ENCODE measurements around the gene SLC17A9.
"Not testable (repeated sequence)": the region's sequence is repeated elsewhere in the genome, so short reads cannot be mapped to it uniquely, and the experiment has no call there.

SLC17A9 gene

GRCh38 chr20:62923059-62923668, 29.3 kb upstream of the SLC17A9 start:
- H3K9ac ChIP-seq (ENCODE audit: low read length) = not testable (repeated sequence)
- peaks cover 72% of the 10 kb centered on the region for H3K4me1 ChIP-seq (ENCODE audit: control insufficient read depth, insufficient read depth, low read length)

GRCh38 chr20:62923669-62924441, 28.7 kb upstream of the SLC17A9 start:
- H3K27me3 ChIP-seq (ENCODE audit: control insufficient read depth, insufficient read depth, low read length) = no peaks in the 10 kb centered on the region
- H3K36me3 ChIP-seq (ENCODE audit: control insufficient read depth, insufficient read depth, low read length) = no peaks in the 10 kb centered on the region
- H3K9me3 ChIP-seq (ENCODE audit: control insufficient read depth, low read length) = no peaks in the 10 kb centered on the region
- H3K9ac ChIP-seq (ENCODE audit: low read length) = peak overlapping the region; percentile 93
- peak overlapping the region; percentile 60 for H3K4me3 ChIP-seq (ENCODE audit: low read length)
- H3K4me1 ChIP-seq (ENCODE audit: control insufficient read depth, insufficient read depth, low read length) = peaks cover 69% of the 10 kb centered on the region

More at GRCh38 chr20:62923059-62923668, 29.3 kb upstream of the SLC17A9 start:
- not testable (repeated sequence) for H3K27me3 ChIP-seq (ENCODE audit: control insufficient read depth, insufficient read depth, low read length); H3K4me3 ChIP-seq (ENCODE audit: low read length); H3K9me3 ChIP-seq (ENCODE audit: control insufficient read depth, low read length); H3K36me3 ChIP-seq (ENCODE audit: control insufficient read depth, insufficient read depth, low read length)

- H3K9me3 ChIP-seq (ENCODE audit: control insufficient read depth, low read length) = no peaks in the 10 kb centered on the region
- H3K9ac ChIP-seq (ENCODE audit: low read length) = peak overlapping the region; percentile 93
- H3K36me3 ChIP-seq (ENCODE audit: control insufficient read depth, insufficient read depth, low read length) = no peaks in the 10 kb centered on the region
- no peaks in the 10 kb centered on the region for H3K27me3 ChIP-seq (ENCODE audit: control insufficient read depth, insufficient read depth, low read length)
- peak overlapping the region; percentile 60 for H3K4me3 ChIP-seq (ENCODE audit: low read length)
- H3K4me1 ChIP-seq (ENCODE audit: control insufficient read depth, insufficient read depth, low read length) = peaks cover 67% of the 10 kb centered on the region
These were observed 27.9 kb upstream of the SLC17A9 start for GRCh38 chr20:62924442-62925075.

GRCh38 chr20:62925076-62925419, 27.5 kb upstream of the SLC17A9 start:
- peak overlapping the region; percentile 93 for H3K9ac ChIP-seq (ENCODE audit: low read length)
- H3K4me3 ChIP-seq (ENCODE audit: low read length) = peak overlapping the region; percentile 60
- H3K27me3 ChIP-seq (ENCODE audit: control insufficient read depth, insufficient read depth, low read length) = no peaks in the 10 kb centered on the region
- H3K36me3 ChIP-seq (ENCODE audit: control insufficient read depth, insufficient read depth, low read length) = no peaks in the 10 kb centered on the region
- H3K9me3 ChIP-seq (ENCODE audit: control insufficient read depth, low read length) = no peaks in the 10 kb centered on the region
- peaks cover 62% of the 10 kb centered on the region for H3K4me1 ChIP-seq (ENCODE audit: control insufficient read depth, insufficient read depth, low read length)

GRCh38 chr20:62925420-62926228, 26.9 kb upstream of the SLC17A9 start:
- peaks cover 56% of the 10 kb centered on the region for H3K4me1 ChIP-seq (ENCODE audit: control insufficient read depth, insufficient read depth, low read length)
- peak overlapping the region; percentile 93 for H3K9ac ChIP-seq (ENCODE audit: low read length)

GRCh38 chr20:62926229-62927127, 26.0 kb upstream of the SLC17A9 start, which contains the start of gene DIDO1:
Gene DIDO1, minus strand, starts transcription at chr20:62926505.
- H3K27me3 ChIP-seq (ENCODE audit: control insufficient read depth, insufficient read depth, low read length) = no peaks in the 10 kb centered on the region
- H3K4me1 ChIP-seq (ENCODE audit: control insufficient read depth, insufficient read depth, low read length) = peaks cover 48% of the 10 kb centered on the region
- H3K9me3 ChIP-seq (ENCODE audit: control insufficient read depth, low read length) = no peaks in the 10 kb centered on the region
- H3K9ac ChIP-seq (ENCODE audit: low read length) = peak within 1 kb of the TSS; percentile 93
- peak within 1 kb of the TSS; percentile 60 for H3K4me3 ChIP-seq (ENCODE audit: low read length)
- no peaks in the 10 kb centered on the region for H3K36me3 ChIP-seq (ENCODE audit: control insufficient read depth, insufficient read depth, low read length)

More at GRCh38 chr20:62925420-62926228, 26.9 kb upstream of the SLC17A9 start:
- H3K4me3 ChIP-seq (ENCODE audit: low read length) = peak overlapping the region; percentile 60
- H3K36me3 ChIP-seq (ENCODE audit: control insufficient read depth, insufficient read depth, low read length) = no peaks in the 10 kb centered on the region
- no peaks in the 10 kb centered on the region for H3K9me3 ChIP-seq (ENCODE audit: control insufficient read depth, low read length)
- no peaks in the 10 kb centered on the region for H3K27me3 ChIP-seq (ENCODE audit: control insufficient read depth, insufficient read depth, low read length)

GRCh38 chr20:62927128-62927705, 25.3 kb upstream of the SLC17A9 start:
- Histone ChIP-seq H3K9ac (ENCODE audit: low read length) (peak overlapping the region; percentile 93), H3K4me1 (ENCODE audit: control insufficient read depth, insufficient read depth, low read length) (peaks cover 46% of the 10 kb centered on the region), H3K9me3 (ENCODE audit: control insufficient read depth, low read length) (no peaks in the 10 kb centered on the region), H3K36me3 (ENCODE audit: control insufficient read depth, insufficient read depth, low read length) (no peaks in the 10 kb centered on the region), H3K4me3 (ENCODE audit: low read length) (peak overlapping the region; percentile 53), H3K27me3 (ENCODE audit: control insufficient read depth, insufficient read depth, low read length) (no peaks in the 10 kb centered on the region)

GRCh38 chr20:62928246-62928939, 24.1 kb upstream of the SLC17A9 start:
- peaks cover 34% of the 10 kb centered on the region for H3K4me1 ChIP-seq (ENCODE audit: control insufficient read depth, insufficient read depth, low read length)
- H3K27me3 ChIP-seq (ENCODE audit: control insufficient read depth, insufficient read depth, low read length) = no peaks in the 10 kb centered on the region
- no peaks in the 10 kb centered on the region for H3K36me3 ChIP-seq (ENCODE audit: control insufficient read depth, insufficient read depth, low read length)
- H3K9me3 ChIP-seq (ENCODE audit: control insufficient read depth, low read length) = no peaks in the 10 kb centered on the region
- peak overlapping the region; percentile 33 for H3K4me3 ChIP-seq (ENCODE audit: low read length)
- H3K9ac ChIP-seq (ENCODE audit: low read length) = peak overlapping the region; percentile 68

- H3K9ac ChIP-seq (ENCODE audit: low read length) = peak overlapping the region; percentile 68
- H3K36me3 ChIP-seq (ENCODE audit: control insufficient read depth, insufficient read depth, low read length) = no peaks in the 10 kb centered on the region
- H3K4me3 ChIP-seq (ENCODE audit: low read length) = peak overlapping the region; percentile 33
- H3K27me3 ChIP-seq (ENCODE audit: control insufficient read depth, insufficient read depth, low read length) = no peaks in the 10 kb centered on the region
- H3K4me1 ChIP-seq (ENCODE audit: control insufficient read depth, insufficient read depth, low read length) = peaks cover 31% of the 10 kb centered on the region
- no peaks in the 10 kb centered on the region for H3K9me3 ChIP-seq (ENCODE audit: control insufficient read depth, low read length)
These were observed 23.4 kb upstream of the SLC17A9 start for GRCh38 chr20:62929051-62929538.

GRCh38 chr20:62931464-62931863, 21.0 kb upstream of the SLC17A9 start:
- H3K27me3 ChIP-seq (ENCODE audit: control insufficient read depth, insufficient read depth, low read length) = no peaks in the 10 kb centered on the region
- H3K36me3 ChIP-seq (ENCODE audit: control insufficient read depth, insufficient read depth, low read length) = peaks cover 4% of the 10 kb centered on the region
- peaks cover 32% of the 10 kb centered on the region for H3K4me1 ChIP-seq (ENCODE audit: control insufficient read depth, insufficient read depth, low read length)
- H3K9ac ChIP-seq (ENCODE audit: low read length) = no peak overlapping the region
- H3K9me3 ChIP-seq (ENCODE audit: control insufficient read depth, low read length) = no peaks in the 10 kb centered on the region
- no peak overlapping the region for H3K4me3 ChIP-seq (ENCODE audit: low read length)
